Hepatic stellate cell (primary cell): ENCODE results near the gene CSTPP1.
"Not testable (repeated sequence)": the region's sequence is repeated elsewhere in the genome, so short reads cannot be mapped to it uniquely, and the experiment has no call there.

Experiments
- DNase-seq: peaks from one replicate; pipeline ENCODE4 v3.0.0; 2011; ENCODE audit warnings: low spot score

CSTPP1 gene

GRCh38 chr11:47181271-47181670 is 244.7 kb downstream of the CSTPP1 start:
- no peak for DNase-seq

- DNase-seq, result no peak
These were observed 245.8 kb downstream of the CSTPP1 start for GRCh38 chr11:47182380-47182779.

GRCh38 chr11:47183031-47183856 is 246.7 kb downstream of the CSTPP1 start:
- DNase-seq, result no peak

GRCh38 chr11:47183969-47184368 is 247.4 kb downstream of the CSTPP1 start:
- no peak for DNase-seq

GRCh38 chr11:47184711-47185304 is 248.2 kb downstream of the CSTPP1 start:
- DNase-seq, result peak; percentile 60

GRCh38 chr11:47185305-47186075 is 248.9 kb downstream of the CSTPP1 start:
- peak; percentile 78 for DNase-seq

- peak; percentile 68 for DNase-seq
These were observed 249.6 kb downstream of the CSTPP1 start, which contains the start of gene PACSIN3 for GRCh38 chr11:47186076-47186699. Gene PACSIN3, minus strand, starts transcription at chr11:47186434. Its CDS starts 3,707 bp downstream, at chr11:47182727.

- DNase-seq, result peak; percentile 58
These were observed 250.4 kb downstream of the CSTPP1 start for GRCh38 chr11:47186700-47187695.

GRCh38 chr11:47187723-47188122 is 251.2 kb downstream of the CSTPP1 start:
- no peak for DNase-seq

- no peak for DNase-seq
These were observed 251.7 kb downstream of the CSTPP1 start for GRCh38 chr11:47188259-47188658.

GRCh38 chr11:47189100-47189834 is 252.7 kb downstream of the CSTPP1 start:
- DNase-seq, result peak; percentile 81

GRCh38 chr11:47191137-47191536 is 254.6 kb downstream of the CSTPP1 start:
- DNase-seq, result not testable (repeated sequence)

- no peak for DNase-seq
These were observed 255.6 kb downstream of the CSTPP1 start for GRCh38 chr11:47192111-47192510.

- DNase-seq, result not testable (repeated sequence)
These were observed 261.6 kb downstream of the CSTPP1 start for GRCh38 chr11:47198161-47198560.

GRCh38 chr11:47201015-47201414 is 264.5 kb downstream of the CSTPP1 start:
- no peak for DNase-seq

- DNase-seq, result no peak
These were observed 266.0 kb downstream of the CSTPP1 start for GRCh38 chr11:47202576-47202975.

- peak; percentile 79 for DNase-seq
These were observed 268.1 kb downstream of the CSTPP1 start for GRCh38 chr11:47204637-47204989.

GRCh38 chr11:47206577-47206976 is 270.0 kb downstream of the CSTPP1 start:
- DNase-seq, result not testable (repeated sequence)

- no peak for DNase-seq
These were observed 270.9 kb downstream of the CSTPP1 start for GRCh38 chr11:47207459-47207858.

GRCh38 chr11:47208008-47208552 is 271.5 kb downstream of the CSTPP1 start:
- DNase-seq, result not testable (repeated sequence)
